ENCODE measurements around the gene SLC24A4.

SLC24A4 gene

GRCh38 chr14:92443167-92443566 lies 120.2 kb downstream of the SLC24A4 start:
- FAIRE-seq (no peak), DNase-seq (ENCODE audit: insufficient read length, low spot score) (no peak)
- TF ChIP-seq POLR2A (IDR thresholded peaks at IDR 0.05; ENCODE audit: low read depth, low read length): no peak
- TF ChIP-seq PAX5 (IDR thresholded peaks at IDR 0.05; ENCODE audit: insufficient read depth, low read length, severe bottlenecking): no peak
- TF ChIP-seq TAF1 (IDR thresholded peaks at IDR 0.05; ENCODE audit: low read depth, low read length): no peak
- no peak for TF ChIP-seq POU2F2 (IDR thresholded peaks at IDR 0.05; ENCODE audit: low read depth, low read length)
- no peak for TF ChIP-seq SPI1 (IDR thresholded peaks at IDR 0.05; ENCODE audit: low read depth, low read length)
- no peak for TF ChIP-seq POLR2AphosphoS5 (IDR thresholded peaks at IDR 0.05; ENCODE audit: low read depth, low read length)

GRCh38 chr14:92443741-92444140 lies 120.8 kb downstream of the SLC24A4 start:
- FAIRE-seq: no peak

GRCh38 chr14:92446771-92447170 lies 123.8 kb downstream of the SLC24A4 start:
- TF ChIP-seq POLR2A (IDR thresholded peaks at IDR 0.05; ENCODE audit: low read depth, low read length) (no peak), TAF1 (IDR thresholded peaks at IDR 0.05; ENCODE audit: low read depth, low read length) (no peak), PAX5 (IDR thresholded peaks at IDR 0.05; ENCODE audit: insufficient read depth, low read length, severe bottlenecking) (no peak), POU2F2 (IDR thresholded peaks at IDR 0.05; ENCODE audit: low read depth, low read length) (no peak), POLR2AphosphoS5 (IDR thresholded peaks at IDR 0.05; ENCODE audit: low read depth, low read length) (no peak), SPI1 (IDR thresholded peaks at IDR 0.05; ENCODE audit: low read depth, low read length) (no peak)
- FAIRE-seq (no peak), DNase-seq (ENCODE audit: insufficient read length, low spot score) (no peak)

More at GRCh38 chr14:92443741-92444140, 120.8 kb downstream of the SLC24A4 start:
- TF ChIP-seq POLR2AphosphoS5 (IDR thresholded peaks at IDR 0.05; ENCODE audit: low read depth, low read length) (no peak), POU2F2 (IDR thresholded peaks at IDR 0.05; ENCODE audit: low read depth, low read length) (no peak), POLR2A (IDR thresholded peaks at IDR 0.05; ENCODE audit: low read depth, low read length) (no peak), TAF1 (IDR thresholded peaks at IDR 0.05; ENCODE audit: low read depth, low read length) (no peak), SPI1 (IDR thresholded peaks at IDR 0.05; ENCODE audit: low read depth, low read length) (no peak), PAX5 (IDR thresholded peaks at IDR 0.05; ENCODE audit: insufficient read depth, low read length, severe bottlenecking) (no peak)
- no peak for DNase-seq (ENCODE audit: insufficient read length, low spot score)

GRCh38 chr14:92447416-92448197 lies 124.6 kb downstream of the SLC24A4 start:
- DNase-seq (ENCODE audit: insufficient read length, low spot score) (no peak), FAIRE-seq (no peak)
- TF ChIP-seq PAX5 (IDR thresholded peaks at IDR 0.05; ENCODE audit: insufficient read depth, low read length, severe bottlenecking) (no peak), POLR2AphosphoS5 (IDR thresholded peaks at IDR 0.05; ENCODE audit: low read depth, low read length) (no peak), POLR2A (IDR thresholded peaks at IDR 0.05; ENCODE audit: low read depth, low read length) (no peak), SPI1 (IDR thresholded peaks at IDR 0.05; ENCODE audit: low read depth, low read length) (no peak)

GRCh38 chr14:92448786-92449185 lies 125.8 kb downstream of the SLC24A4 start:
- DNase-seq (ENCODE audit: insufficient read length, low spot score) (no peak), FAIRE-seq (no peak)
- TF ChIP-seq PAX5 (IDR thresholded peaks at IDR 0.05; ENCODE audit: insufficient read depth, low read length, severe bottlenecking) (no peak), POLR2A (IDR thresholded peaks at IDR 0.05; ENCODE audit: low read depth, low read length) (no peak), POU2F2 (IDR thresholded peaks at IDR 0.05; ENCODE audit: low read depth, low read length) (no peak), POLR2AphosphoS5 (IDR thresholded peaks at IDR 0.05; ENCODE audit: low read depth, low read length) (no peak), TAF1 (IDR thresholded peaks at IDR 0.05; ENCODE audit: low read depth, low read length) (no peak), SPI1 (IDR thresholded peaks at IDR 0.05; ENCODE audit: low read depth, low read length) (no peak)

- FAIRE-seq (no peak), DNase-seq (ENCODE audit: insufficient read length, low spot score) (no peak)
- TF ChIP-seq POLR2A (IDR thresholded peaks at IDR 0.05; ENCODE audit: low read depth, low read length) (no peak), TAF1 (IDR thresholded peaks at IDR 0.05; ENCODE audit: low read depth, low read length) (no peak), POLR2AphosphoS5 (IDR thresholded peaks at IDR 0.05; ENCODE audit: low read depth, low read length) (no peak), PAX5 (IDR thresholded peaks at IDR 0.05; ENCODE audit: insufficient read depth, low read length, severe bottlenecking) (no peak), POU2F2 (IDR thresholded peaks at IDR 0.05; ENCODE audit: low read depth, low read length) (no peak), SPI1 (IDR thresholded peaks at IDR 0.05; ENCODE audit: low read depth, low read length) (no peak)
Observed at GRCh38 chr14:92449404-92450181, 126.6 kb downstream of the SLC24A4 start.

- TF ChIP-seq POLR2A (IDR thresholded peaks at IDR 0.05; ENCODE audit: low read depth, low read length) (no peak), POU2F2 (IDR thresholded peaks at IDR 0.05; ENCODE audit: low read depth, low read length) (no peak), SPI1 (IDR thresholded peaks at IDR 0.05; ENCODE audit: low read depth, low read length) (no peak), POLR2AphosphoS5 (IDR thresholded peaks at IDR 0.05; ENCODE audit: low read depth, low read length) (no peak), PAX5 (IDR thresholded peaks at IDR 0.05; ENCODE audit: insufficient read depth, low read length, severe bottlenecking) (no peak), TAF1 (IDR thresholded peaks at IDR 0.05; ENCODE audit: low read depth, low read length) (no peak)
- no peak for DNase-seq (ENCODE audit: insufficient read length, low spot score)
- FAIRE-seq: no peak
Observed at GRCh38 chr14:92450351-92451070, 127.5 kb downstream of the SLC24A4 start.

- TF ChIP-seq PAX5 (IDR thresholded peaks at IDR 0.05; ENCODE audit: insufficient read depth, low read length, severe bottlenecking) (no peak), POLR2A (IDR thresholded peaks at IDR 0.05; ENCODE audit: low read depth, low read length) (no peak), TAF1 (IDR thresholded peaks at IDR 0.05; ENCODE audit: low read depth, low read length) (no peak), SPI1 (IDR thresholded peaks at IDR 0.05; ENCODE audit: low read depth, low read length) (no peak), POU2F2 (IDR thresholded peaks at IDR 0.05; ENCODE audit: low read depth, low read length) (no peak), POLR2AphosphoS5 (IDR thresholded peaks at IDR 0.05; ENCODE audit: low read depth, low read length) (no peak)
- DNase-seq (ENCODE audit: insufficient read length, low spot score): no peak
- no peak for FAIRE-seq
Observed at GRCh38 chr14:92451245-92451644, 128.3 kb downstream of the SLC24A4 start.
